GM12875 (cell line): ENCODE data around the gene CDH4.

Experiments used
- H3K4me3 ChIP-seq: one replicate; pipeline ENCODE4 v1.5.1; 2011; ENCODE audit warnings: low read depth, low read length, control low read depth
- CTCF ChIP-seq: IDR thresholded peaks from 2 replicates; pipeline ENCODE4 v1.5.1; 2011; ENCODE audit warnings: low read depth, mild to moderate bottlenecking, control low read depth, inconsistent platforms, low read length, moderate library complexity, borderline replicate concordance; ENCODE audit not compliant: insufficient read depth

CDH4 gene

GRCh38 chr20:61685462-61685861, 433.4 kb downstream of the CDH4 start:
- no peak for TF ChIP-seq CTCF
- H3K4me3 ChIP-seq: no peak overlapping the region

DNA sequence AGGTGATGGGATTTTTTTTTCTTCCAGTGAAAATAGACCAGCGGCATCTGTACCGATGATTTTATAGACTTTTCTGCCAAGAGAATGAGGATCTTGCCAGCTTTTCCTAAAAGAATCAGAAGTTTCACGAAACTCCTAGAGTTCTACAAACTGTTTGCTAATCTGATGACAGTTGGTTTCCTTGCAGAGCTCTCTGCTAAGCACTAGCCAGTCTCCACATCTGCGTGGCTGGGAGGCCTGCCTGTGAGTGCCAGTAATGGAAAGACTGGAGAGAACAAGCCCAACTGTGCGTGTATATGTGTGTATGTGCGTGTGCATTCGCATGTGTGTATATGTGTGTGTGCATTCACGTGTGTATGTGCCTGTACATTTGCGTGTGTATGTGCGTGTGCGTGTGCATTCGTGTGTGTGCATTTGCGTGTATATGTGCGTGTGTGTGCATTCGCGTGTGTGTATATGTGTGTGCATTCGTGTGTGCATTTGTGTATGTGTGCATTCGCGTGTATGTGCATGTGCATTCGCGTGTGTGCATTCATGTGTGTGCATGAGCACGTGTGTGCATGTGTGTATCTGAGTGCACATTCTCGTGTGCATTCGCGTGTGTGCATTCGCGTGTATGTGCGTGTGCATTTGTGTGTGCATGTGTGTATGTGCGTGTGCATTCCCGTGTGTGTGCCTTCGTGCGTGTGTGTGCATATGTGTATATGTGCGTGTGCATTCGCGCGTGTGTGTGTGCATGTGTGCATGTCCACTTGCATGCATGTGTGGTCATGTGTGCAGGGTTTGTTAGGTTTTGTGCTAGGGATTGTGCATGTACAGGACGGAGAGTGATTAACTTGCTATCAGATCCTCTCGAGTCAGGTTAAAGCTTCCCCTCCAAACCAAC, 434.2 kb downstream of the CDH4 start:
- TF ChIP-seq CTCF: no peak
- no peak overlapping the region for H3K4me3 ChIP-seq

GRCh38 chr20:61688411-61688810, 436.4 kb downstream of the CDH4 start:
- TF ChIP-seq CTCF: no peak
- H3K4me3 ChIP-seq: no peak overlapping the region

DNA sequence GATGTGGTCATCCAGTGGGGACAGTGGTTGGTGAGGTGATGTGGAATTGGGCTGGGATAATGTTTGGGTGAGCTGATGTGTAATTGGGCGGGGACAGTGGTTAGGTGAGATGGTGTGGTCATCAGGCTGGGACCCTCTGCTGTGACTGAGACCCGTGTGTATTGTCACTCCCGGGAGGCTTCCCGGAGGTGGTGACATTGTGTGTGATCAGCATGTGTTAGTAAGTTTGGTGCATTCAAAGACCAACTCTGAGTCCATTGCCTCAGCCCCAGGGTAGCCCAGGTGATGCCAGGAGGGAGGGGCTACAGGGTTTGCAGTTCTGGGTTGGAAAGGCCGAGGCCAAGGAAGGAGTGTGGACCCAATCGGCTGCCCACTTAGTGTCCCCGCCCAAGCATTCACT, 438.1 kb downstream of the CDH4 start:
- TF ChIP-seq CTCF: no peak
- H3K4me3 ChIP-seq: no peak overlapping the region

- no peak for TF ChIP-seq CTCF
- H3K4me3 ChIP-seq: no peak overlapping the region
Observed at GRCh38 chr20:61690993-61691838, 439.2 kb downstream of the CDH4 start.

- no peak for TF ChIP-seq CTCF
- H3K4me3 ChIP-seq: no peak overlapping the region
Observed at GRCh38 chr20:61691978-61692377, 439.9 kb downstream of the CDH4 start.
